Astrocyte (in vitro differentiated cells and primary cell): Measurements from ENCODE around the gene HKDC1.

Experiments
- EZH2 ChIP-seq: IDR thresholded peaks from 2 replicates; pipeline ENCODE4 v1.6.1; 2012; ENCODE audit warnings: mild to moderate bottlenecking, low read length, inconsistent platforms; ENCODE audit not compliant: insufficient read depth
- TF ChIP-seq, protein P1 (sequence below): IDR thresholded peaks from 2 replicates; pipeline ENCODE4 v1.5.1; 2011; ENCODE audit warnings: low read depth, mild to moderate bottlenecking, inconsistent platforms, low read length, moderate library complexity; ENCODE audit not compliant: insufficient read depth

- TF ChIP-seq, protein P1, sequence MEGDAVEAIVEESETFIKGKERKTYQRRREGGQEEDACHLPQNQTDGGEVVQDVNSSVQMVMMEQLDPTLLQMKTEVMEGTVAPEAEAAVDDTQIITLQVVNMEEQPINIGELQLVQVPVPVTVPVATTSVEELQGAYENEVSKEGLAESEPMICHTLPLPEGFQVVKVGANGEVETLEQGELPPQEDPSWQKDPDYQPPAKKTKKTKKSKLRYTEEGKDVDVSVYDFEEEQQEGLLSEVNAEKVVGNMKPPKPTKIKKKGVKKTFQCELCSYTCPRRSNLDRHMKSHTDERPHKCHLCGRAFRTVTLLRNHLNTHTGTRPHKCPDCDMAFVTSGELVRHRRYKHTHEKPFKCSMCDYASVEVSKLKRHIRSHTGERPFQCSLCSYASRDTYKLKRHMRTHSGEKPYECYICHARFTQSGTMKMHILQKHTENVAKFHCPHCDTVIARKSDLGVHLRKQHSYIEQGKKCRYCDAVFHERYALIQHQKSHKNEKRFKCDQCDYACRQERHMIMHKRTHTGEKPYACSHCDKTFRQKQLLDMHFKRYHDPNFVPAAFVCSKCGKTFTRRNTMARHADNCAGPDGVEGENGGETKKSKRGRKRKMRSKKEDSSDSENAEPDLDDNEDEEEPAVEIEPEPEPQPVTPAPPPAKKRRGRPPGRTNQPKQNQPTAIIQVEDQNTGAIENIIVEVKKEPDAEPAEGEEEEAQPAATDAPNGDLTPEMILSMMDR = no peak
- no peak for TF ChIP-seq EZH2
These were observed 29.9 kb downstream of the HKDC1 start for GRCh38 chr10:69250041-69250440.
